HCT116 (cell line): ENCODE results near the gene C5orf24. TPM values are rescaled to one million over a fixed set of nuclear protein-coding genes. Genes with fewer than 3 reads are reported as not detected.

ENCODE experiments used
- ATAC-seq: fragments of 200-7000 bp; cut with Tn5 transposase; 2 replicates; pipeline ENCODE4 v1.9.1; 2020; ENCODE audit warnings: mild to moderate bottlenecking, moderate library complexity
- BruUV-seq: library from RNA; stranded (reverse); fragments of 400-500 nt; replicated peaks from 2 replicates; lab custom pipeline; 2021; lab: Mats Ljungman, UMichigan
- CTCF ChIA-PET: fragments of 300-600 bp; sonication (Branson Sonifier 250); formaldehyde crosslinking; loops from one replicate; lab custom pipeline; 2021; ENCODE audit warnings: antibody characterized with exemption; lab: Charles Lee
- POLR2A ChIA-PET: fragments of 300-600, 350-600 bp; sonication (Branson Sonifier 250); formaldehyde crosslinking; loops from one replicate; lab custom pipeline; 2021; ENCODE audit warnings: antibody characterized with exemption; lab: Charles Lee
- RAD21 ChIA-PET, 2 experiments: fragments of 300-600 bp; sonication (Branson Sonifier 250); formaldehyde crosslinking; loops; one replicate each; lab custom pipeline; 2023; ENCODE audit warnings: low total read pairs in 2 of 2; ENCODE audit not compliant: uncharacterized antibody in 2 of 2, unreplicated experiment in 2 of 2, low non-redundant PET in 1 of 2; lab: Charles Lee
- DNase-seq: peaks from one replicate; pipeline ENCODE4 v3.0.0-alpha.2; 2010; ENCODE audit warnings: low read depth, low spot score
- H2AFZ ChIP-seq: fragments of 200-600 bp; shearing (Covaris generic), sonication (generic); 2 replicates; pipeline ENCODE4 v1.6.1; 2017; ENCODE audit warnings: low read depth, mixed run types, mixed read lengths, antibody characterized with exemption, low read length; ENCODE audit not compliant: poor library complexity, severe bottlenecking
- H3K27ac ChIP-seq: 2 replicates; pipeline ENCODE4 v1.5.1; 2012; ENCODE audit warnings: low read depth, low read length
- H3K27me3 ChIP-seq: fragments of 200-600 bp; sonication (generic); 2 replicates; pipeline ENCODE4 v1.6.1; 2016; ENCODE audit warnings: mixed run types, low read length, mixed read lengths; ENCODE audit not compliant: insufficient read depth
- H3K36me3 ChIP-seq, 2 experiments: fragments of 200-500 bp in 1 of 2; fragments of 200-600 bp in 1 of 2; sonication (Bioruptor generic) in 1 of 2; sonication (generic) in 1 of 2; 2 replicates each; pipeline versions ENCODE4 v1.5.1 to v1.6.1; 2014 to 2016; ENCODE audit warnings: low read length in 2 of 2, inconsistent platforms in 1 of 2, mixed read lengths in 1 of 2, mixed run types in 1 of 2; ENCODE audit not compliant: insufficient read depth in 2 of 2, control insufficient read depth in 1 of 2
- H3K4me1 ChIP-seq, 2 experiments: fragments of 200-600 bp in 1 of 2; sonication (generic) in 1 of 2; 2 replicates each; pipeline versions ENCODE4 v1.5.1 to v1.6.1; 2012 to 2017; ENCODE audit warnings: low read length in 2 of 2, inconsistent platforms in 1 of 2, mild to moderate bottlenecking in 1 of 2, mixed read lengths in 1 of 2, mixed run types in 1 of 2, moderate library complexity in 1 of 2; ENCODE audit not compliant: insufficient read depth in 2 of 2, control insufficient read depth in 1 of 2
- H3K4me2 ChIP-seq: fragments of 200-600 bp; sonication (generic); 2 replicates; pipeline ENCODE4 v1.6.1; 2017; ENCODE audit warnings: mixed run types, low read length, mixed read lengths
- H3K4me3 ChIP-seq, 2 experiments: fragments of 200-600 bp in 1 of 2; sonication (generic) in 1 of 2; replicated peaks in 1 of 2; 2 replicates each; pipeline ENCODE4 v1.5.1; 2011 to 2016; ENCODE audit warnings: low read length in 2 of 2, control low read depth in 1 of 2, low read depth in 1 of 2, mild to moderate bottlenecking in 1 of 2, mixed read lengths in 1 of 2, mixed run types in 1 of 2
- H3K79me2 ChIP-seq: fragments of 200-600 bp; sonication (generic); 2 replicates; pipeline ENCODE4 v1.6.1; 2017; ENCODE audit warnings: mild to moderate bottlenecking, mixed run types, low read length, moderate library complexity, mixed read lengths; ENCODE audit not compliant: insufficient read depth
- H3K9ac ChIP-seq: fragments of 200-600 bp; sonication (generic); 2 replicates; pipeline ENCODE4 v1.6.1; 2016; ENCODE audit warnings: low read length, mixed read lengths
- H3K9me2 ChIP-seq: fragments of 200-600 bp; sonication (generic), shearing (Covaris generic); 2 replicates; pipeline ENCODE4 v1.6.1; 2017; ENCODE audit warnings: mixed run types, mild to moderate bottlenecking, moderate library complexity; ENCODE audit not compliant: insufficient read depth
- H3K9me3 ChIP-seq, 2 experiments: fragments of 200-500 bp in 1 of 2; fragments of 200-600 bp in 1 of 2; sonication (Bioruptor generic) in 1 of 2; sonication (generic) in 1 of 2; 2 replicates each; pipeline ENCODE4 v1.6.1; 2014 to 2017; ENCODE audit warnings: low read length in 2 of 2, mixed read lengths in 2 of 2, inconsistent platforms in 1 of 2, low read depth in 1 of 2, mild to moderate bottlenecking in 1 of 2, mixed run types in 1 of 2, moderate library complexity in 1 of 2; ENCODE audit not compliant: control insufficient read depth in 1 of 2, insufficient read depth in 1 of 2
- H4K20me1 ChIP-seq: fragments of 200-600 bp; sonication (generic), shearing (Covaris generic); 2 replicates; pipeline ENCODE4 v1.6.1; 2017; ENCODE audit warnings: mixed run types, mild to moderate bottlenecking, moderate library complexity; ENCODE audit not compliant: insufficient read depth
- CBX3 ChIP-seq: IDR thresholded peaks from 2 replicates; pipeline ENCODE4 v1.6.1; 2012; ENCODE audit warnings: low read depth
- CEBPB ChIP-seq: IDR thresholded peaks from 2 replicates; pipeline ENCODE4 v1.6.1; 2012; ENCODE audit warnings: low read depth
- EGR1 ChIP-seq: IDR thresholded peaks from 2 replicates; pipeline ENCODE4 v1.6.1; 2012; ENCODE audit warnings: low read depth
- ELF1 ChIP-seq: IDR thresholded peaks from 2 replicates; pipeline ENCODE4 v1.6.1; 2012; ENCODE audit warnings: low read depth, borderline replicate concordance
- EZH2 ChIP-seq: fragments of 200-600 bp; sonication (generic); IDR thresholded peaks from 2 replicates; pipeline ENCODE4 v1.6.1; 2017; ENCODE audit warnings: antibody characterized with exemption, mixed run types
- EZH2phosphoT487 ChIP-seq: fragments of 200-600 bp; IDR thresholded peaks from 2 replicates; pipeline ENCODE4 v1.6.1; 2018; ENCODE audit warnings: antibody characterized with exemption, borderline replicate concordance
- FOSL1 ChIP-seq: IDR thresholded peaks from 2 replicates; pipeline ENCODE4 v1.6.1; 2012; ENCODE audit warnings: low read depth
- JUND ChIP-seq: IDR thresholded peaks from 2 replicates; pipeline ENCODE4 v1.6.1; 2012
- MAX ChIP-seq: IDR thresholded peaks from 2 replicates; pipeline ENCODE4 v1.6.1; 2012
- POLR2AphosphoS5 ChIP-seq: IDR thresholded peaks from 2 replicates; pipeline ENCODE4 v1.6.1; 2011; ENCODE audit warnings: mild to moderate bottlenecking, low read depth, low read length, moderate library complexity
- RAD21 ChIP-seq: IDR thresholded peaks from 2 replicates; pipeline ENCODE4 v1.6.1; 2012; ENCODE audit warnings: low read depth, mild to moderate bottlenecking
- SIN3A ChIP-seq: IDR thresholded peaks from 2 replicates; pipeline ENCODE4 v1.6.1; 2012; ENCODE audit warnings: low read depth
- SP1 ChIP-seq: IDR thresholded peaks from 2 replicates; pipeline ENCODE4 v1.6.1; 2012; ENCODE audit warnings: low read depth
- TCF7L2 ChIP-seq: IDR thresholded peaks from 2 replicates; pipeline ENCODE4 v1.7.0; 2011; ENCODE audit warnings: borderline replicate concordance, inconsistent platforms; ENCODE audit not compliant: insufficient read depth, insufficient read length; ENCODE audit errors: extremely low read depth
- YY1 ChIP-seq: IDR thresholded peaks from 2 replicates; pipeline ENCODE4 v1.6.1; 2011; ENCODE audit warnings: low read length, low read depth, moderate library complexity, mild to moderate bottlenecking; ENCODE audit not compliant: insufficient replicate concordance; ENCODE audit errors: extremely low read depth
- ZNF274 ChIP-seq: fragments of 200-500 bp; sonication (Bioruptor generic); IDR thresholded peaks from 2 replicates; pipeline ENCODE4 v1.6.1; 2014; ENCODE audit warnings: mild to moderate bottlenecking, low read depth, low read length, inconsistent platforms
- intact Hi-C: fragments of 100-400 bp; cut with micrococcal nuclease; formaldehyde crosslinking; loops from 2 replicates; pipeline ENCODE4 v1.10.0; 2022
- total RNA-seq: library from RNA; stranded (reverse); gene quantifications from one replicate; pipeline ENCODE4 v1.2.1, GENCODE V29; 2021; ENCODE audit not compliant: unreplicated experiment

The C5orf24 gene
- total RNA-seq, 1 experiment from 2014 or later: 46.9 TPM

GRCh38 chr5:134840811-134841210, 5.0 kb upstream of the C5orf24 start:
- peaks cover 3 to 12% of the 10 kb centered on the region in 2 experiments for H3K4me1 ChIP-seq
- ChIA-PET RAD21 (no interaction called here), POLR2A (no interaction called here), CTCF (no interaction called here)
- peaks cover 9 to 23% of the 10 kb centered on the region in 2 experiments for H3K36me3 ChIP-seq
- DNase-seq: no peak
- no peaks in the 10 kb centered on the region for H3K9me3 ChIP-seq
- intact Hi-C loops: no loop called here
- no peaks in the 10 kb centered on the region for H4K20me1 ChIP-seq
- H3K27ac ChIP-seq: no peak overlapping the region
- no peaks in the 10 kb centered on the region for H3K27me3 ChIP-seq
- ATAC-seq: no peak
- no peak overlapping the region for H3K9ac ChIP-seq
- no peak overlapping the region for H2AFZ ChIP-seq
- no peaks in the 10 kb centered on the region for H3K79me2 ChIP-seq
- TF ChIP-seq EGR1 (no peak), CBX3 (no peak), SIN3A (no peak)
- H3K4me2 ChIP-seq: no peak overlapping the region
- no peak overlapping the region for H3K4me3 ChIP-seq
- no TSS peak for BruUV-seq
- H3K9me2 ChIP-seq: no peaks in the 10 kb centered on the region

GRCh38 chr5:134844252-134844651, 1.5 kb upstream of the C5orf24 start:
- Histone ChIP-seq H3K9ac (no peak overlapping the region), H3K79me2 (peaks cover 33% of the 10 kb centered on the region), H2AFZ (no peak overlapping the region), H3K4me3 (no peak overlapping the region), H3K4me2 (no peak overlapping the region)
- POLR2A ChIA-PET: no interaction called here
- intact Hi-C loops: no loop called here
- TF ChIP-seq SP1 (no peak), MAX (no peak), EZH2phosphoT487 (no peak), RAD21 (no peak), ELF1 (no peak), EZH2 (no peak), POLR2AphosphoS5 (no peak), YY1 (no peak), FOSL1 (no peak), EGR1 (no peak), ZNF274 (no peak), TCF7L2 (no peak), CEBPB (no peak), JUND (no peak)
- TF ChIP-seq, all 23 proteins: peak for 0
- no TSS peak for BruUV-seq
- Histone ChIP-seq H3K27ac (no peak overlapping the region; the same call in 1 of the 2 replicates), H3K27me3 (no peaks in the 10 kb centered on the region), H3K9me3 (no peaks in the 10 kb centered on the region), H3K9me2 (no peaks in the 10 kb centered on the region), H3K36me3 (peaks cover 6 to 15% of the 10 kb centered on the region in 2 experiments), H3K4me1 (peaks cover 22 to 38% of the 10 kb centered on the region in 2 experiments), H4K20me1 (no peaks in the 10 kb centered on the region)
- DNase-seq: no peak
- ChIA-PET RAD21 (no interaction called here), CTCF (no interaction called here)
- ATAC-seq: no peak
